MM.1S (cell line): ENCODE measurements around the gene CORO2A.

ENCODE experiments used
- DNase-seq: peaks from one replicate; pipeline ENCODE4 v3.0.0-alpha.2; 2015
- H2AFZ ChIP-seq: fragments of 300-600 bp; sonication (generic); 2 replicates; pipeline ENCODE4 v1.6.0; 2016; ENCODE audit warnings: antibody characterized with exemption, low read length
- H3F3A ChIP-seq: fragments of 300-600 bp; sonication (generic); 2 replicates; pipeline ENCODE4 v1.6.1; 2016; ENCODE audit warnings: mild to moderate bottlenecking, antibody characterized with exemption, low read length, moderate library complexity, mixed read lengths; ENCODE audit not compliant: insufficient read depth
- H3K27ac ChIP-seq: fragments of 300-600 bp; sonication (generic); 2 replicates; pipeline ENCODE4 v1.5.1; 2016; ENCODE audit warnings: mild to moderate bottlenecking, low read length
- H3K27me3 ChIP-seq: fragments of 300-600 bp; sonication (generic); replicated peaks from 2 replicates; pipeline ENCODE4 v1.6.0; 2016; ENCODE audit warnings: low read length; ENCODE audit not compliant: insufficient read depth
- H3K36me3 ChIP-seq: fragments of 300-600 bp; sonication (generic); replicated peaks from 2 replicates; pipeline ENCODE4 v1.6.1; 2016; ENCODE audit warnings: mild to moderate bottlenecking, low read length, mixed read lengths; ENCODE audit not compliant: insufficient read depth
- H3K4me1 ChIP-seq: fragments of 300-600 bp; sonication (generic); 2 replicates; pipeline ENCODE4 v1.6.1; 2016; ENCODE audit warnings: low read length, mixed read lengths
- H3K4me2 ChIP-seq: fragments of 300-600 bp; sonication (generic); 2 replicates; pipeline ENCODE4 v1.6.0; 2016; ENCODE audit warnings: low read depth, low read length
- H3K4me3 ChIP-seq: fragments of 300-600 bp; sonication (generic); 2 replicates; pipeline ENCODE4 v1.5.1; 2016; ENCODE audit warnings: low read length, mixed read lengths
- H3K79me2 ChIP-seq: fragments of 300-600 bp; sonication (generic); 2 replicates; pipeline ENCODE4 v1.6.1; 2016; ENCODE audit warnings: mixed run types, low read length, mixed read lengths
- H3K9ac ChIP-seq: fragments of 300-600 bp; sonication (generic); 2 replicates; pipeline ENCODE4 v1.6.1; 2016; ENCODE audit warnings: low read length, mixed read lengths
- H3K9me2 ChIP-seq: fragments of 300-600 bp; sonication (generic); replicated peaks from 2 replicates; pipeline ENCODE4 v1.6.1; 2016; ENCODE audit warnings: mild to moderate bottlenecking, low read length, mixed read lengths; ENCODE audit not compliant: insufficient read depth
- H3K9me3 ChIP-seq: fragments of 300-600 bp; sonication (generic); replicated peaks from 2 replicates; pipeline ENCODE4 v1.6.1; 2016; ENCODE audit warnings: mild to moderate bottlenecking, low read length, mixed read lengths; ENCODE audit not compliant: insufficient read depth
- H4K20me1 ChIP-seq: fragments of 300-600 bp; sonication (generic); 2 replicates; pipeline ENCODE4 v1.6.1; 2016; ENCODE audit warnings: mild to moderate bottlenecking, low read length, moderate library complexity, mixed read lengths; ENCODE audit not compliant: insufficient read depth
- CTCF ChIP-seq: fragments of 300-600 bp; sonication (generic); IDR thresholded peaks from 2 replicates; pipeline ENCODE4 v1.5.1; 2016; ENCODE audit warnings: antibody characterized with exemption, low read length, mixed read lengths
- EZH2 ChIP-seq: fragments of 300-600 bp; sonication (generic); optimal IDR thresholded peaks from 2 replicates; pipeline ENCODE3; 2017; ENCODE audit warnings: low read depth, mild to moderate bottlenecking, antibody characterized with exemption, low read length, mixed read lengths
- EZH2phosphoT487 ChIP-seq: fragments of 300-600 bp; sonication (generic); IDR thresholded peaks from 2 replicates; pipeline ENCODE4 v1.6.1; 2018; ENCODE audit warnings: antibody characterized with exemption, low read length

Gene CORO2A

DNA sequence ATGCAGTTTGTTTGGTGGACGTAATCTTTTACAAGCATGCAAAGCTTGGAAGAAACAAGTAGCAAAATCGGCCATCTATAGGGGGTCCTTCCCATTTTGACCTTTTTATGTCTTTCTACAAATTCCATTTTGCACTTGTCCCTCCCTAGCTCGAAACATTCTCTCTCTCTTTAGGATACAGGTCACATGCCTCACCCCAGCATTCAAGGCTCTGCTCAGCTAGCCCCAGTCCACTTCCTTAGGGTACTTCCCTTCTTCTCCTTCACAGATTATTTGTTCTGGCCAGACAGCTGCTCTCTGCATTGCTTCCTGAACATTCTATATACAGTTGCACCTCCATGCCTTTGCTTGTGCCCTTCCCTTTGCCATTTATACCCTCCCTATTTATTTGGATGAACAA lies 41.7 kb downstream of the CORO2A start:
- Histone ChIP-seq H3K4me1 (0 out of 2 replicates have a peak, but pooled peaks cover 8% of the 10 kb centered on the region), H2AFZ (no peak overlapping the region), H3K36me3 (no peaks in the 10 kb centered on the region), H3F3A (no peaks in the 10 kb centered on the region), H3K9me3 (no peaks in the 10 kb centered on the region), H3K4me2 (no peak overlapping the region), H3K9ac (no peak overlapping the region), H3K27ac (no peak overlapping the region), H3K4me3 (no peak overlapping the region), H3K27me3 (no peaks in the 10 kb centered on the region), H4K20me1 (no peaks in the 10 kb centered on the region), H3K9me2 (no peaks in the 10 kb centered on the region), H3K79me2 (no peaks in the 10 kb centered on the region)
- TF ChIP-seq EZH2phosphoT487 (no peak), EZH2 (no peak), CTCF (no peak)
- DNase-seq = no peak

DNA sequence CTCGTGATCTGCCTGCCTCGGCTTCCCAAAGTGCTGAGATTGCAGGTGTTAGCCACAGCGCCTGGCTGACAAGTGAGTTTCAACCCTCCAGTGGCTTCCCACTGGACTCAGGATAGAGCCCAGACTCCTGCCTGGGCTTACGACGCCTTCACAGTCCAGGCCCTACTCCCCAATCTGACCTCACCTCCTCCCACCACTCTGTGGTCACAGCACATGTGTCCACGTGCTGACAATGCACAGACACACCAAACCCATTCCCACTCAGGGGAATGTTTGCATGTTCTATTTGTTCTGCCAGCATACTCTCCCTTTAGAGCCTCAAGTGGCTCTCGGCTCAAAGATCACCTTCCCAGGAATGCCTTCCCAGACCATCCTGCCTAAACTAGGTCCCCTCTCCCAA lies 42.3 kb downstream of the CORO2A start:
- no peaks in the 10 kb centered on the region for H4K20me1 ChIP-seq
- no peaks in the 10 kb centered on the region for H3K79me2 ChIP-seq
- no peaks in the 10 kb centered on the region for H3K36me3 ChIP-seq
- no peak overlapping the region for H3K4me2 ChIP-seq
- H2AFZ ChIP-seq = no peak overlapping the region
- no peaks in the 10 kb centered on the region for H3K9me2 ChIP-seq
- no peaks in the 10 kb centered on the region for H3K9me3 ChIP-seq
- H3K4me1 ChIP-seq = 0 out of 2 replicates have a peak, but pooled peaks cover 8% of the 10 kb centered on the region
- H3K4me3 ChIP-seq = no peak overlapping the region
- no peak overlapping the region for H3K27ac ChIP-seq
- TF ChIP-seq EZH2 (no peak), CTCF (no peak), EZH2phosphoT487 (no peak)
- no peaks in the 10 kb centered on the region for H3F3A ChIP-seq
- H3K9ac ChIP-seq = no peak overlapping the region
- no peak for DNase-seq
- no peaks in the 10 kb centered on the region for H3K27me3 ChIP-seq

- no peak overlapping the region for H3K9ac ChIP-seq
- no peak overlapping the region for H3K4me3 ChIP-seq
- H3K79me2 ChIP-seq = no peaks in the 10 kb centered on the region
- H3K9me3 ChIP-seq = no peaks in the 10 kb centered on the region
- H3K4me2 ChIP-seq = no peak overlapping the region
- H3K27ac ChIP-seq = no peak overlapping the region
- DNase-seq = no peak
- H3F3A ChIP-seq = no peaks in the 10 kb centered on the region
- H3K4me1 ChIP-seq = 0 out of 2 replicates have a peak, but pooled peaks cover 8% of the 10 kb centered on the region
- TF ChIP-seq CTCF (no peak), EZH2phosphoT487 (no peak), EZH2 (no peak)
- no peaks in the 10 kb centered on the region for H3K27me3 ChIP-seq
- no peaks in the 10 kb centered on the region for H3K9me2 ChIP-seq
- no peaks in the 10 kb centered on the region for H4K20me1 ChIP-seq
- H2AFZ ChIP-seq = no peak overlapping the region
- no peaks in the 10 kb centered on the region for H3K36me3 ChIP-seq
These were observed 43.0 kb downstream of the CORO2A start for GRCh38 chr9:98149422-98149821.
